ENCODE measurements around the gene FAM174B. TPM values are rescaled to one million over a fixed set of nuclear protein-coding genes. Genes with fewer than 3 reads are reported as not detected.

Gene FAM174B
- total and polyA plus RNA-seq, 10 of the 15 experiments (the other 5 are each of a cell fraction or from before 2014, with no cell fraction given) = 0.71 to 15.9 (median 4.2) TPM

DNA sequence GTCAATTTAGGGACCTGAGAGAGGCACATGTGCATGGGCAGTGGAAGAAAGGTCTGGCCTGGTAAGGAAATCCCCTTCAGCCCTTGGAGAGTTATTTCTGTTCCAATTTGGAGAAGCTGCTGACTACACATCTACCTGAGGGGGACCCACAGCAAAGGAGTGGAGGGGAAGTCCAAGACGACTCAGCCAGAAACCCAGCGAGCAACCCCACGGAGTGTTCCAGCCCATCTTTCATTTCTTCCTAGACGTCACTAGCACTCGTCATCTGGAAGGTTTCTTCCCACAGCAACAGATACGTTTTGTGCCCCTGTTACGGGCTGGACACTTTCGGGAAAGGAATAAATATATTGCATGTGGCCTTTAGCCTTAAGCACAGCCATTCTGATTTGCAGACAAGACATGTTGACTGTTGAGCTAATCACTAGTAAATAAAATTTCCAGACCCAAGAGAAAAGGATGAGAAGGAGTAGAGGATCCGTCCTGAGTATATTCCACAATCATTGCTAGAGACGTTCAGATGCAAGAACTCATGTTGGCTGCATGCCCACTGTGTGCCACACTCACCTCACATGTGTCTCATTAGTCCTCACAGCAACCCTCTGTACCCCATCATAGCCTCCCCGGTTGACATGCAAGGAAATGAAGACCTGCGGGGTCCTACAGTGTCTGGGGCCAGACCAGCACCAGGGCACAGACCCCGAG, 7.8 kb upstream of the FAM174B start (continued):
- TF ChIP-seq E2F4 (IDR thresholded peaks at IDR 0.05; ENCODE audit: low read depth, low read length) (no peak), POU2F2 (IDR thresholded peaks at IDR 0.05; ENCODE audit: borderline replicate concordance, low read depth, low read length) (no peak), GABPA (IDR thresholded peaks at IDR 0.05; ENCODE audit: low read depth) (no peak), ATF2 (IDR thresholded peaks at IDR 0.05; ENCODE audit: low read length) (peak; percentile 46; the same call in 1 of the 2 replicates), NKRF (conservative IDR thresholded peaks at IDR 0.05) (no peak), SUPT20H (IDR thresholded peaks at IDR 0.05; ENCODE audit: borderline replicate concordance, control insufficient read depth, low read depth, low read length) (no peak), WRNIP1 (IDR thresholded peaks at IDR 0.05; ENCODE audit: borderline replicate concordance, low read depth, low read length) (no peak), TBL1XR1 (IDR thresholded peaks at IDR 0.05; ENCODE audit: low read depth, low read length) (no peak; the same call in 1 of the 2 replicates), MYB (IDR thresholded peaks at IDR 0.05; ENCODE audit: borderline replicate concordance, low read depth, low read length) (no peak), RAD21 (IDR thresholded peaks at IDR 0.05; ENCODE audit: insufficient read depth, low read depth, low read length) (no peak), JUNB (IDR thresholded peaks at IDR 0.05) (no peak), HSF1 (IDR thresholded peaks at IDR 0.05; ENCODE audit: low read depth, low read length) (no peak), RELA (IDR thresholded peaks at IDR 0.05; ENCODE audit: borderline replicate concordance, partially characterized antibody) (peak; percentile 98), KDM1A (IDR thresholded peaks at IDR 0.05; ENCODE audit: borderline replicate concordance) (no peak), SREBF1 (IDR thresholded peaks at IDR 0.05; ENCODE audit: low read length) (no peak)
- TF ChIP-seq, protein P1, sequence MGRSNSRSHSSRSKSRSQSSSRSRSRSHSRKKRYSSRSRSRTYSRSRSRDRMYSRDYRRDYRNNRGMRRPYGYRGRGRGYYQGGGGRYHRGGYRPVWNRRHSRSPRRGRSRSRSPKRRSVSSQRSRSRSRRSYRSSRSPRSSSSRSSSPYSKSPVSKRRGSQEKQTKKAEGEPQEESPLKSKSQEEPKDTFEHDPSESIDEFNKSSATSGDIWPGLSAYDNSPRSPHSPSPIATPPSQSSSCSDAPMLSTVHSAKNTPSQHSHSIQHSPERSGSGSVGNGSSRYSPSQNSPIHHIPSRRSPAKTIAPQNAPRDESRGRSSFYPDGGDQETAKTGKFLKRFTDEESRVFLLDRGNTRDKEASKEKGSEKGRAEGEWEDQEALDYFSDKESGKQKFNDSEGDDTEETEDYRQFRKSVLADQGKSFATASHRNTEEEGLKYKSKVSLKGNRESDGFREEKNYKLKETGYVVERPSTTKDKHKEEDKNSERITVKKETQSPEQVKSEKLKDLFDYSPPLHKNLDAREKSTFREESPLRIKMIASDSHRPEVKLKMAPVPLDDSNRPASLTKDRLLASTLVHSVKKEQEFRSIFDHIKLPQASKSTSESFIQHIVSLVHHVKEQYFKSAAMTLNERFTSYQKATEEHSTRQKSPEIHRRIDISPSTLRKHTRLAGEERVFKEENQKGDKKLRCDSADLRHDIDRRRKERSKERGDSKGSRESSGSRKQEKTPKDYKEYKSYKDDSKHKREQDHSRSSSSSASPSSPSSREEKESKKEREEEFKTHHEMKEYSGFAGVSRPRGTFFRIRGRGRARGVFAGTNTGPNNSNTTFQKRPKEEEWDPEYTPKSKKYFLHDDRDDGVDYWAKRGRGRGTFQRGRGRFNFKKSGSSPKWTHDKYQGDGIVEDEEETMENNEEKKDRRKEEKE (IDR thresholded peaks at IDR 0.05) = no peak
- TF ChIP-seq, protein P2, sequence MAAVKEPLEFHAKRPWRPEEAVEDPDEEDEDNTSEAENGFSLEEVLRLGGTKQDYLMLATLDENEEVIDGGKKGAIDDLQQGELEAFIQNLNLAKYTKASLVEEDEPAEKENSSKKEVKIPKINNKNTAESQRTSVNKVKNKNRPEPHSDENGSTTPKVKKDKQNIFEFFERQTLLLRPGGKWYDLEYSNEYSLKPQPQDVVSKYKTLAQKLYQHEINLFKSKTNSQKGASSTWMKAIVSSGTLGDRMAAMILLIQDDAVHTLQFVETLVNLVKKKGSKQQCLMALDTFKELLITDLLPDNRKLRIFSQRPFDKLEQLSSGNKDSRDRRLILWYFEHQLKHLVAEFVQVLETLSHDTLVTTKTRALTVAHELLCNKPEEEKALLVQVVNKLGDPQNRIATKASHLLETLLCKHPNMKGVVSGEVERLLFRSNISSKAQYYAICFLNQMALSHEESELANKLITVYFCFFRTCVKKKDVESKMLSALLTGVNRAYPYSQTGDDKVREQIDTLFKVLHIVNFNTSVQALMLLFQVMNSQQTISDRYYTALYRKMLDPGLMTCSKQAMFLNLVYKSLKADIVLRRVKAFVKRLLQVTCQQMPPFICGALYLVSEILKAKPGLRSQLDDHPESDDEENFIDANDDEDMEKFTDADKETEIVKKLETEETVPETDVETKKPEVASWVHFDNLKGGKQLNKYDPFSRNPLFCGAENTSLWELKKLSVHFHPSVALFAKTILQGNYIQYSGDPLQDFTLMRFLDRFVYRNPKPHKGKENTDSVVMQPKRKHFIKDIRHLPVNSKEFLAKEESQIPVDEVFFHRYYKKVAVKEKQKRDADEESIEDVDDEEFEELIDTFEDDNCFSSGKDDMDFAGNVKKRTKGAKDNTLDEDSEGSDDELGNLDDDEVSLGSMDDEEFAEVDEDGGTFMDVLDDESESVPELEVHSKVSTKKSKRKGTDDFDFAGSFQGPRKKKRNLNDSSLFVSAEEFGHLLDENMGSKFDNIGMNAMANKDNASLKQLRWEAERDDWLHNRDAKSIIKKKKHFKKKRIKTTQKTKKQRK (IDR thresholded peaks at IDR 0.05; ENCODE audit: low read depth, low read length) = no peak
